ENCODE data around the gene ABCA1.

DNA sequence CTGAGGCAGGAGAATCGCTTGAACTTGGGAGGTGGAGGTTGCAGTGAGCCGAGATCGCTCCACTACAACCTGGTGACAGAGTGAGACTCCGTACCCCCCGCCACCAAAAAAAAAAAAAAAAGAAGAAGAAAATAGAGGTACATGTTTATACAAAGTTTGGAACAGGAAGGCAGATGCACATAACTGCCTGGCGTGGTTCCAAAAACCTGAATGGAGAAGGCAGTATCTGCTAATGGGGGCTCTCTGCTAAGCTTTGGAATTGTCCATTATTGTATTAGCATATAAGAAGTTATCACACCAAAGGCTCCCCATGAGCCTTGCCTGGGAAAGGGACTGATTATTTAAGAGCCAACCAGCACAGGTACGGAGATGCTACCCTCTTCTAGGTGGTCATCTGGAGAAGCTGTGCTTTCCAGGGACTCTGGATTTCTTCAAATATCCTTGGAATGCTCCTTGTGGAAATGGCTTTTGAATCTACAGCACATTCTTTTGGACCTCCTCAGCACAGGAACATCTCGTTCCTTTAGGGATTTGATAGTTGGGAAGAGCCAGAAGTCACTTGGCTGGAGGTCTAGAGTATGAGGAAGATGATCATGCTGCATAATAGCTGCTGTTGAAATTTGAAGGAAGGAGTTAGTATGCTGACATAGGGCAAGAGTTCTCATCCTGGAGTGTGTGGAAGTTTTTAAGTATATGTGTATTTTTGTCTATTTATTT is 42.5 kb upstream of the ABCA1 start:
- no peak for TF ChIP-seq RNF2 (conservative IDR thresholded peaks at IDR 0.05; ENCODE audit: low read depth)
- TF ChIP-seq CREB1 (IDR thresholded peaks at IDR 0.05), result no peak
- TF ChIP-seq CREB1 (CRISPR knock-in tag; IDR thresholded peaks at IDR 0.05), result no peak
- no peak for TF ChIP-seq ZNF660 (CRISPR knock-in tag; IDR thresholded peaks at IDR 0.05; ENCODE audit: borderline replicate concordance, low read depth)
- TF ChIP-seq, protein P1, sequence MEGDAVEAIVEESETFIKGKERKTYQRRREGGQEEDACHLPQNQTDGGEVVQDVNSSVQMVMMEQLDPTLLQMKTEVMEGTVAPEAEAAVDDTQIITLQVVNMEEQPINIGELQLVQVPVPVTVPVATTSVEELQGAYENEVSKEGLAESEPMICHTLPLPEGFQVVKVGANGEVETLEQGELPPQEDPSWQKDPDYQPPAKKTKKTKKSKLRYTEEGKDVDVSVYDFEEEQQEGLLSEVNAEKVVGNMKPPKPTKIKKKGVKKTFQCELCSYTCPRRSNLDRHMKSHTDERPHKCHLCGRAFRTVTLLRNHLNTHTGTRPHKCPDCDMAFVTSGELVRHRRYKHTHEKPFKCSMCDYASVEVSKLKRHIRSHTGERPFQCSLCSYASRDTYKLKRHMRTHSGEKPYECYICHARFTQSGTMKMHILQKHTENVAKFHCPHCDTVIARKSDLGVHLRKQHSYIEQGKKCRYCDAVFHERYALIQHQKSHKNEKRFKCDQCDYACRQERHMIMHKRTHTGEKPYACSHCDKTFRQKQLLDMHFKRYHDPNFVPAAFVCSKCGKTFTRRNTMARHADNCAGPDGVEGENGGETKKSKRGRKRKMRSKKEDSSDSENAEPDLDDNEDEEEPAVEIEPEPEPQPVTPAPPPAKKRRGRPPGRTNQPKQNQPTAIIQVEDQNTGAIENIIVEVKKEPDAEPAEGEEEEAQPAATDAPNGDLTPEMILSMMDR (CRISPR knock-in tag; IDR thresholded peaks at IDR 0.05), result no peak
- no peak for TF ChIP-seq KDM5A (IDR thresholded peaks at IDR 0.05; ENCODE audit: borderline replicate concordance, low read length)
